HEK293 (cell line): ENCODE results near the gene POLN.

Experiments used
- SCRT1 ChIP-seq: fragments of 450-650 bp; formaldehyde crosslinking; IDR thresholded peaks from 2 replicates; pipeline ENCODE4 v1.5.1; 2016; ENCODE audit warnings: missing biosample characterization, missing genetic modification characterization, borderline replicate concordance
- ZNF626 ChIP-seq: fragments of 450-650 bp; sonication (Bioruptor Pico); formaldehyde crosslinking; IDR thresholded peaks from 2 replicates; pipeline ENCODE4 v1.5.1; 2018; ENCODE audit warnings: missing biosample characterization, missing genetic modification characterization, inconsistent platforms
- ZNF670 ChIP-seq: fragments of 450-650 bp; formaldehyde crosslinking; IDR thresholded peaks from 2 replicates; pipeline ENCODE4 v1.5.1; 2016; ENCODE audit warnings: missing biosample characterization, missing genetic modification characterization, low read depth

DNA sequence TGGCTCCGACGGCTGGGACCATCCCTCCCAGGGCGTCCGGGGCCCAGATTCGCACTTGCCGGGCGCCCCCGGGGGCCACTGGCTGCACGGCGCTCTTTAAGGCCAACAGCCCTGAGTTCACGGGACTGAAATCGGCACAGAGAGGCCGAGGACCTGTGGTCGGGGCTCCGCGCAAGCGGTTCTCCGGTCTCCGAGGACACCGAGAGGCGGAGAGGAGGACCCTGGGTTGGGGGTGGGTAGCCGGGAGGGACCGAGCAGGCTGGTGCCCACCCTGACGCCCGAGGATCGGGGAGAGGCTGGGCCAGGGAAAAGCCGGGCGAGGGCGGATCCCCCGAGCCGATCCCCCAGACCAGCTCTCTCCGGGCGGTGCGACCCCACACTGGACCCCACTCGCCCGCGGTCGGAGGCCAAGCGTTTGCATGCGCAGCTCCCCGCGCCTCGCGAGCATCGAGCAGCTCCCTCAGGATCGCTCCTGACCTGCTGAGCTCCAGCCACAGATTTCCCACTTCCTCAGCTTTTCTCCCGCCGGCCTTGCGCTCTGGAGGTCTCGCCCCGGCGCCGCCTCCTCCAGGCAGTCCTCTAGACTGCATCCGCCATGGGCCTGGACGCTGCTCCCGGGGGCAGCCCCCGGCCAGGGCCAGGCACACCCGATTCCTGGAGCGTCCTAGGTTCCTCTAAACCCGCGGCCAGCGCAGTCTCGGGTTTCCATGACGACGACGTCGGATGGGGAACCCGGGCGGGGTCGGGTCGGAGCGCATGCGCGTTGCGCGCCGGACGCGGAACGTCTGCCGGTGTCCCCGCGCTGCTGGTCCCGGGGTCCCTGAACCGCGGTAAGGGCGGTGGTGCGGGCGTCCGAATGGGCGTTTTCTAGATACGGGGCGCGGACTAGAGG is 200.4 kb downstream of the POLN start:
- no peak for TF ChIP-seq ZNF626 (tag by site-specific recombination)
- TF ChIP-seq ZNF670 (tag by site-specific recombination) = no peak
- TF ChIP-seq SCRT1 (tag by site-specific recombination) = no peak
